Breast epithelium (tissue), 3 donors: ENCODE data around the gene IRF2.

ENCODE experiments used
- CTCF ChIP-seq, 3 donors: fragments of 450-650 bp; IDR thresholded peaks; one replicate each; pipeline ENCODE4 v1.5.1; 2016 to 2017; ENCODE audit warnings: antibody characterized with exemption in 3 of 3, mild to moderate bottlenecking in 3 of 3, moderate library complexity in 3 of 3
- POLR2A ChIP-seq: fragments of 450-650 bp; IDR thresholded peaks from one replicate; pipeline ENCODE4 v1.6.1; 2016; ENCODE audit warnings: antibody characterized with exemption, mild to moderate bottlenecking, moderate library complexity
- POLR2AphosphoS5 ChIP-seq, 3 donors: sonication (generic); formaldehyde crosslinking; IDR thresholded peaks; one replicate each; pipeline ENCODE4 v1.6.1; 2017; ENCODE audit warnings: antibody characterized with exemption in 3 of 3

- TF ChIP-seq CTCF (IDR thresholded peaks at IDR 0.05) (no peak), POLR2A (no peak), POLR2AphosphoS5 (IDR thresholded peaks at IDR 0.05) (no peak)
Measured at GRCh38 chr4:184402740-184403383, 71.5 kb downstream of the IRF2 start.
